HG02884 (cell line): ENCODE results near the gene IREB2.
A peak's percentile ranks its signal among the peaks of the same experiment; 100 is the strongest.
"Not testable (repeated sequence)": the region's sequence is repeated elsewhere in the genome, so short reads cannot be mapped to it uniquely, and the experiment has no call there.

Source experiments
- ATAC-seq: cut with Tn5 transposase; IDR thresholded peaks from one replicate; pipeline ENCODE4 v1.9.1; 2021; ENCODE audit warnings: mild to moderate bottlenecking, moderate library complexity; ENCODE audit not compliant: unreplicated experiment

The IREB2 gene, protein sequence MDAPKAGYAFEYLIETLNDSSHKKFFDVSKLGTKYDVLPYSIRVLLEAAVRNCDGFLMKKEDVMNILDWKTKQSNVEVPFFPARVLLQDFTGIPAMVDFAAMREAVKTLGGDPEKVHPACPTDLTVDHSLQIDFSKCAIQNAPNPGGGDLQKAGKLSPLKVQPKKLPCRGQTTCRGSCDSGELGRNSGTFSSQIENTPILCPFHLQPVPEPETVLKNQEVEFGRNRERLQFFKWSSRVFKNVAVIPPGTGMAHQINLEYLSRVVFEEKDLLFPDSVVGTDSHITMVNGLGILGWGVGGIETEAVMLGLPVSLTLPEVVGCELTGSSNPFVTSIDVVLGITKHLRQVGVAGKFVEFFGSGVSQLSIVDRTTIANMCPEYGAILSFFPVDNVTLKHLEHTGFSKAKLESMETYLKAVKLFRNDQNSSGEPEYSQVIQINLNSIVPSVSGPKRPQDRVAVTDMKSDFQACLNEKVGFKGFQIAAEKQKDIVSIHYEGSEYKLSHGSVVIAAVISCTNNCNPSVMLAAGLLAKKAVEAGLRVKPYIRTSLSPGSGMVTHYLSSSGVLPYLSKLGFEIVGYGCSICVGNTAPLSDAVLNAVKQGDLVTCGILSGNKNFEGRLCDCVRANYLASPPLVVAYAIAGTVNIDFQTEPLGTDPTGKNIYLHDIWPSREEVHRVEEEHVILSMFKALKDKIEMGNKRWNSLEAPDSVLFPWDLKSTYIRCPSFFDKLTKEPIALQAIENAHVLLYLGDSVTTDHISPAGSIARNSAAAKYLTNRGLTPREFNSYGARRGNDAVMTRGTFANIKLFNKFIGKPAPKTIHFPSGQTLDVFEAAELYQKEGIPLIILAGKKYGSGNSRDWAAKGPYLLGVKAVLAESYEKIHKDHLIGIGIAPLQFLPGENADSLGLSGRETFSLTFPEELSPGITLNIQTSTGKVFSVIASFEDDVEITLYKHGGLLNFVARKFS

DNA sequence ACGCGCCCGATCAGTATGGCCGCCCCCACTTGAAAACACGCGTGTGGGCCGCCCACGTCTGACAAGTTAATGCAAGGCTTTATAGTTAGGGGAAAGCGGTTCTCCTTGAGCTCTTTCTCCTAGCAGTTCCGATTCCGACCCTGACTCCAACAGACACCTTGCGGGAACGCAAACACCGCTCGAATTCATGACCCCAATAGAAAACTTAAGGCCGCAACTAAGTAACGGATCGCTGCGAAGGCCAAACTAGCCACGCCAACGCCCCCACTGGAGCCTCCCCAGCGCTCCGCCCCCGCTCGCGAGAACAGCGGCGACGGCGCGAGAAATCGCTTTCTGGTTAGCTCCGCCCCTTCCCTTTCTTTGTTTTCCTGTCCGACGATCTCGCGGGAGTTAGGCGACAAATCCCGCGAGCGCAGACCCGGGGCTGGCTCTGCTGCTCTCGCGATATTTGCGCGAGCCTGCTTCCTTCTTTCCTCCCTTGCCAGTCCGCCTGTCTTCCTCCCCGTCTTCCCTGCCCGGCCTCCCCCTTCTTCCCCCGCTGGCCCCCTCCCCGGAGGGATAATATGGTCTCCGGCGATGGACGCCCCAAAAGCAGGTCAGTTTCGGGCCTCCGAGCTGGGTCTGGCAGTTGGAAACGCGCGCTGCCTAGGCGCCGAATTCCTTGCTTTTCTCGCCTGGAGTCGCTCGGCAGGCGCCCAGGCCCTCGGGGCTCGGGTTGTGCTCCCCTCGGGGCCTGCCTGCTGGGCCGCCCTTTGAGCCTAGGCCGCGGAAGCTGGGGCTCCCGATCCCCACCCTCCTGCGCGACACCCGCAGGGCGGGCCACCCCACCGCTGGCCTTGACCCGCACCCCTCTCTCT lies at the start of gene IREB2:
TSS of gene IREB2 (plus strand) at position 455 of the 857 bp plus-strand sequence. CDS start at position 577, 122 bp downstream.
- ATAC-seq, result peak; percentile 82

DNA sequence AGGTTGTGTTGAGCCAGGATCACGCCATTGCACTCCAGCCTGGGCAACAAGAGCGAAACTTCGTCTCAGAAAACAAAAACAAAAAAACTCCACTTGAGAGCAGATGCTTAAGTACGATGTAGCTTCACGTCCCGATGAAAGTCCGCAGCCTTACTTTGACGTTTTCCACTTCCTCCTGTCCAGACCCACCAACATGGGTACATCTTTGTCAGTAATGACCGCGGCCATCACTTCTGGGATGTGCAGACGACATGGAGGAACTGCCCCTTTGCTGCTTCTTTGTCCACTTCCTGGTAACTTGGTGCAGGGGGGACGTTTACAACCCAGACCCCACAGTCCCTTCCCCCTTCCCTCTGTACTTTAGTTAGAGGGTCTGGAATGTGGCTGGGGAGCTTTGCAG lies 49.2 kb upstream of the IREB2 start:
- no peak for ATAC-seq

DNA sequence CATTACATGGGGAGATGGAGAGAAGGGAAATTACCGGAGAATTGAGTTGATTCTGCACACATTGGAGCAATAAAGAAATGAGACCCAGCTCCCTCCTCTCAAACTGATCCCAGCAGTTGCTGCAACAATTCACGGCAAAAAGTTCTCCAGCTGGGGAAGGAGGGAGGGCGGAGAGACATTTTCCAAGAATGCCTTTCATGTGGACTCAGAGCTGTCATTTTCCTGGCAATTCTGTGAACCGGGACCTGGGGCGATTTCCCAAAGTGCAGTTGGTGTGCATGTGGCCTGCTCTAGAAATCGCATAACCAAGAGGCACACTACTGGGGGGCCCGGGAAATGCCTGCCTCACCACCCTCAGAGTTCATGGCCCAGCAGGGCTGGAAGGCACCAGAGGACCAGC lies 48.7 kb upstream of the IREB2 start:
- ATAC-seq, result no peak

DNA sequence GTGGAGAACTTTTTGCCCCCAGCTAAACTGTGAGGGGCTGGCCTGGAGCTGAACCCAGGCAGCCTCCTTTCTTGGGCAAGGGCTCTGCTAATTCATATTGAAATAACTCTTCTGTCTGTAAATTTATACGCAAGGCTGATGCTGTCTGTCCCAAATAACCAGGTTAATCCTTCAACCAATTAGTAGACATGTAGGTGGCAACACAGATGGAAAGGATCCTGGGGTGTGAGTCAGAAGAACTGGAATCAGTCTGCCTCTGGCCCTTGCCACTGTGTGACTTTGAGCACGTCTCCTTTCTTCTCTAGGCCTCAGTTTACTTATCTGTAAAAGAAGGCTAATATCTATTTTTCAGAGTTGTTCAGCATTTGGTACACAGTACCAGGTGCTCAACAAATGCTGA lies 48.3 kb upstream of the IREB2 start:
- no peak for ATAC-seq

- ATAC-seq, result no peak
These were observed 47.8 kb upstream of the IREB2 start for GRCh38 chr15:78390242-78390641.

DNA sequence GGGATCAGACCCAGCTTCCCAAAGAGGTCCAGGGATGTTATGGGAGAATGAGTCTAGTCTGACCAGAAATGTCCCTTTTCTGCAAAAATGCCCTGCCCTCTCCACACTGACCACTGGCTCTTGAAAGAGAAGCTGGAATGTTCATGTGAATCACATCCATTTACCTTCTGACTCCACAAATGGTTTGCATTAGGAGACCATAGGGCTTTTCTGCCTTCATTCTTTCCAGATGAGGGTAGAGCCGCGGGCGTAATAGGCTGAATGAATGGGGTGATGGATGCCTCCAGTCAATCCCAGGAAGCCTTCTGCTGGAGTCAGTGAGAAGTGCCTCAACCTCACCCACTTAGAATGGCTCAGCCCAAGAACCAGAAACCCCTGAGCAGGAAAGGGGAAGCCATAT lies 47.2 kb upstream of the IREB2 start:
- no peak for ATAC-seq

DNA sequence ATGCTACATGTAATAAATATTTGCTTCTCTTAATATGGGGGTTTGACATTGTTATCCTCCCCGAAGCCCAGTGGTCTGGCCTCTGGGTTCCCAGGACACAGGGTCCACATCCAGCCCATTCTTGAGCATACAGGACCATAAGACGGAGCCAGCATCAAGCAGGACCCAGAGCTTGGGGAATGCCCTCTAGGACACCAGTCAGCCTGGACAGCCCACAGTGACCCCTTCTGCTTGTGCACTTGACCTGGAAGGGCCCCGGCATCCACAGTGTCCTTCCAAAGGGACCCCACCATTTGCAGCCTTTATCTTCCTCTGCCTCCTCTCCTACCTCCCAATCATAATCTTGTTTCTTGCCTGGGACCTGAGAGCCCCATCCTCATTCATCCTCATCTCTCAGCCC lies 46.2 kb upstream of the IREB2 start:
- ATAC-seq, result no peak

DNA sequence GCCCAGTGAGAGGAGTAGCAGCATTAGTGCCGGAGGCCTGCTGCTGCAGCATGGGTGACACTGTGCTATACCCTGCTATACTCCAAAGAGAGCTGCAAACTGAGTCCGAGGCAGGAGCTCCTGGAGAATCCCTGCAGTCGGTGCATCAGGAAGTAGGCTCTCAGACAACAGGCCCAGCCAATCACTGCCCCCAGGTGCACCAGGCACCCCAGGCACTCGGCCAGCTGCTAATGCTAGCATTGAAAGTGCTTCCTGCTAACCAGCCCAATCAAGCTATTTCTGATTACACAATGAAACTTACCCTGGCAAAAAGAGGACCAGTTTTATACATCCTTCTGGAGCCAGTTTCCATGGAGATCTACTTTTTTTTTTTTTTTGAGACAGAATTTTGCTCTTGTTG lies 45.6 kb upstream of the IREB2 start:
- ATAC-seq, result no peak

DNA sequence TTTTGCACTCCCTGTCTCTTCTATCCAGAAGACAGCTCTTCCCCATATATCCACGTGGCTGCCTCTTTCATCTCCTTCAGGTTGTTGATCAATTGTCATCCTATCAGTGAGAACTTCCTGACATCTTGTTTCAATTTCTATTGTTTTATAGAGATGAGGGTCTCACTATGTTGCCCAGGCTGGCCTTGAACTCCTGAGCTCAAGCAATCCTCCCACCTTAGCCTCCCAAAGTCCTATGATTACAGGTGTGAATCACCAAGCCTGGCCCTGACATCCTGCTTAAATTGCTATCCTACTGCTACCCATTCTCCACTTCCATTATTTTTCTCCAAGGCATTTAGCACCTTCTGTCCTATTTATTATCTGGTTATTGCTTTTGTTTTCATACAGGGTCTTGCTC lies 44.9 kb upstream of the IREB2 start:
- no peak for ATAC-seq

GRCh38 chr15:78394026-78394425 lies 44.0 kb upstream of the IREB2 start:
- no peak for ATAC-seq

DNA sequence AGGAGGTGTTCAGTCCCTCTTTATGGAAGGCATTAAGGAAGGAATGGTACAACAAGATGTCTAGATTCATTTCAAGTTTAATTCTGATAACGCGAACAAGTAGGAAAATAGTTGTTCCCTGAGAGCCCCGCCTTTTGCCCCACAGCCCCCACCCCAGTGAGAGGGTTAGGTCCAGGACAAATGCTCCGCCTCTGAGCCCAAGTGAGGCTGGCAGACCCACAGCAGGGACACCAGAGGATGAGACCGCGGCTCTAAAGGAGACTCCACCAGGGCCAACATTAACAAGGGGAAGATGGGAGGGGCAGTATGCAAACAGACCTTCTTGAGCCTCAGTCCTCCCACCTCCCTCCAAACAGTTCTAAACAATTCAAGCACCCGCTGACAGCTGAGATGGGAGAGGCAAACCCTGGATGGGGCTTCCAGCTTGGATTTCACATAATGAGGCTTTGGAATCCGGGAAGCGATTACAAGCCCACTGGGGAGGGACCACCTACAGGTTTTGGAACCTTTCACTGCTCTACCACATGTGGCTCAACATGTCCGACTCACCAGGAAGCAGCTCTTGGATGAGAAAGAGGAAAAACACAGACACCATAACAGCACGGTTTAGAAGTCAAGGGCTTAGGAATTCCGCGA lies 42.9 kb upstream of the IREB2 start:
- no peak for ATAC-seq

- no peak for ATAC-seq
These were observed 41.7 kb upstream of the IREB2 start for GRCh38 chr15:78396186-78396814.

GRCh38 chr15:78396976-78397375 lies 41.0 kb upstream of the IREB2 start:
- ATAC-seq, result no peak

GRCh38 chr15:78397382-78397781 lies 40.6 kb upstream of the IREB2 start:
- no peak for ATAC-seq

- ATAC-seq, result no peak
These were observed 39.8 kb upstream of the IREB2 start for GRCh38 chr15:78398076-78398825.

GRCh38 chr15:78399091-78399490 lies 38.9 kb upstream of the IREB2 start:
- no peak for ATAC-seq

DNA sequence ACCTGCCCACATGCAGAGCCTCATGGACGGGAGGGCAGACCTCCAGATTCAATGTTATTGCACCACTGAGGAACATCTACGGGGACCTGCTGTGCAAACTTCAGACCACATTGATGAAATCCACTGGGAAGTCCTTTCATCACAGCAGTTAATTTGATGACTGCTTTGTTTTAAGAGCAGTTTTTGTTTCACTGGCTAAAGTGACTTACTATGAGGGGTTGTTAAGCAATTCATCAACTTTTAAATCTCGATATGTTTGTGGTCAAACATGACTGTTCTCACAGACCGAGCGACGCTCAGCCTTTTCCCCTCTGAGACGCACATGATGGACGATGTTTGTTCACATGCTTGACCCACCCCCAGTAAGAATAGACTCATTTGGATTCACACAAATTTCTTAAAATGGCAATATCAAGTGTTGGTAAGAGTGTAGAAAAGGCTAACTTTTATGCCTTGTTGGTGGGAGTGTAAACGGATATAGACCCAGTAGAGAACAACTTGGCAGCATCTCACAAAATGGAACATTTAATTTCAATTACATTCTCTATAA lies 35.9 kb upstream of the IREB2 start:
- ATAC-seq, result no peak

- no peak for ATAC-seq
These were observed 33.9 kb upstream of the IREB2 start for GRCh38 chr15:78404125-78404524.

DNA sequence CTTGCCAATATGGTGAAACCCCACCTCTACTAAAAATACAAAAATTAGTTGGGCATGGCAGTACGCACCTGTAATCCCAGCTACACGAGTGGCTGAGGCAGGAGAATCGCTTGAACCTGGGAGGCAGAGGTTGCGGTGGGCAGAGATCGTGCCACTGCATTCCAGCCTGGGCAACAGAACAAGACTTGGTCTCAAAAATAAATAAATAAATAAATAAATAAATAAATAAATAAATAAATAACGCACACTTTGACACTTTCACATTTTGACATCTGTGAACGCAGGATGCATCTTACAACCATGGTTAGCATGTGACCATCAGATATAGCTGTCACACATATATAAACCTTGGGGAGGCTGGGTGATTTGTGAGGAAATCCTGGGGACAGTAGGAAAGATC lies 33.2 kb upstream of the IREB2 start:
- not testable (repeated sequence) for ATAC-seq
